ENCODE measurements around the gene KCNQ1.
A peak's percentile ranks its signal among the peaks of the same experiment; 100 is the strongest.

The KCNQ1 gene

DNA sequence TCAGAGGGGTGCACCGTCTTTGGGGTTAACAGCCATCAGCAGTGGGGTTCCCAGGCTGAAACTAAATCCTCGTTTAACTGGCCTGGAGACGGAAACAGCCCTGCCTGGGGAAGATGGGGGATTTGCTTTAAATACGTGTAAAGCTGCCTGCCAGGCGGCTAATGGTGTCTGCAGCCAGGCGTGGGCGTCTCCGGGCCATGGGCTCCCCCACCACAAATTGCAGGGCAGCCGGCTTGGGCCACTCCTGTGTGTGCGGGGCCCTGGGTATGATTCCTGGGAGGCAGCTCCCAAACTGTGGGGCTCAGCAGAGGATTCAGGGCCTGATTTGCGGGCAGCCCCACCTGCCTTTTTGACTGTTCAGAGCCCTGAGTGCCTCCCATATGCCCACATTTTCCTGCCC, 110.5 kb downstream of the KCNQ1 start:
- no peak overlapping the region for H3K4me3 ChIP-seq (ENCODE audit: low read depth, low read length)
- no peak for DNase-seq (ENCODE audit: low read depth)

DNA sequence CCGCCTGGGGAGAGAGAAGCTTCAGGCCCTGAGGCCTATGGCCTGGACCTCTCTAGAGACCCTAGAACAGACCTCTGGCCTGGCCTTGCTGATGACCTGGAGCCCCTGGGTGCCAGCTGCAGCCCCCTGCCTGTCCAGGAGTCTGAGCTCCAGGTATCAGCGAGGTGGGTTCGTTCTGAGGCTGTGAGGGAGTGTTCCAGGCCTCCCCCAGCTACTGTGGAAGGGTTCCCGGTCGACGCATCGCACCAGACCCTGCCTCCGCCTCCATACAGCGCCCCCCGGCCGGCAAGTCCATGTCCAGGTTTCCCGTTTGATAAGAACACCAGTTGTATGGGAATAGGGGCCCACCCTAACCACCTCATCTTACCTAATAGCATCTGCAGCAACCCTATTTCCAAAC, 111.1 kb downstream of the KCNQ1 start:
- no peak overlapping the region for H3K4me3 ChIP-seq (ENCODE audit: low read depth, low read length)
- no peak for DNase-seq (ENCODE audit: low read depth)

DNA sequence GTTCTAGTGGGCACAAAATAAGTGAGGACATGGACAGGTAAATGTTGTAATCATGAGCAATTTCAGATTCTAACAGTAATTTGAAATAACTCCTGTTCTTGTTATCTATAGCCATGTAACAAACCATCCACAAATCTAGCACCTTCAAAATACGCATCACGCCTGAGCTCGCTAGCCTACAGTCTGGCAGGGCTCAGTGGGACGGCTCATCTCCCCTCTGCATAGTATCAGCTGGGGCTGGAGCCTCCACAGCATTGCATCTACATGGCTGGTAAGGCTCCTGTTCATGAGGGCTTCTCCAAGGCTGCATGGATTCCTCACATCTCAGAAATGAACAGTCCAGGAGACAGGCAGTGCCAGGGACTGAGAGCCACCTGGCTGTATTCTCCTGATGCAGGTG, 112.6 kb downstream of the KCNQ1 start:
- DNase-seq (ENCODE audit: low read depth): no peak
- no peak overlapping the region for H3K4me3 ChIP-seq (ENCODE audit: low read depth, low read length)

DNA sequence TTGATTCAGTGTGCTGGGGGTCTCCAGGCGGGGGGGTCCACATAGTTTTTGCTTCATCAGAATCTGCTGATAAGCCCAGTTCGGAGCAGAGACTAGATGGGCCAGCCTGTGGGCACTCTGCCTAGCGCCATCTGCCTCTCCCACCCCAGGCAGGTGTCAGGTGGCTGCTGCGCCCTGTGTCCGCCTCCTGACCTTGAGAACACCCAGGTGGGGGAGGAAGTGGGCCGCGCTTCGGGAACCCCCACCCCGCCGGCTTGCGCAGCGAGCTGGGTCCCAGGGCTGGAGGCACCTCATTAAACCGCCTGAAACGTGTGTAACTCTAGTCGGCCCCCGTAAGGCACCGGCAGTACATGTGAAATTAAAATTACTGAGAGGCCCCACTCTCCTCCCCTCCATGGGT, 113.6 kb downstream of the KCNQ1 start:
- no peak for DNase-seq (ENCODE audit: low read depth)
- no peak overlapping the region for H3K4me3 ChIP-seq (ENCODE audit: low read depth, low read length)

DNA sequence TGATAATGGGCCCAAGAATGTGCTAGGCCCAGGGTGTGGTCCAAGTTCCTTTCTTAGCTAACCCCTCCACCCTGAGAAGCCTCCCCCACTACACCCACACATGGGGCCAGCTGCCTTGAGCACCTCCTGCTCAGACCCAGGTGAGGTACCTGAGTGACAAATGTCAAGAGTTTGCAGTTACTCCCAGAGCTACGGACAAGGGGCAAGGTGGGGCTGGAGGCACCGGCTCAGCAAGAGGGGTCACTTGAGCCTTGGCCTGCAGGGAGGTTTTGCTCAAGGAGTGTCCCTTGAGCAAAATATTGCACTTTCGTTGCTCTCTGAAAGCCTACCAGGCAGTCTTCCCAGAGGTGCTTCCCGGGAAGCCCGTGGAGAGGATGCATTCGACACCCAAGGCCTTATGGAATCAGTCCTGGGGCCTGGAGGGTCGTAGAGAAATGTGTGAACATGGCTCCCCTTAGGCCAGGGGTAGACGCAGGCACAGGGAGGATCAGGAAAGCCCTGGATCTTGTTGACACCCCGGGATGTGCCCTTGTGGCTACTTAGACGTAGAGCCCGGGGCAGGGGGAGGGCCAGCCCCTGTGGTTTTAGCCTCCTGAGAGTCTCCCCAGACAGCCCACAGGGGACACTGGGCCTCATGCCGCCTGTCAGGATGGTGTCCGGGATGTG, 114.2 kb downstream of the KCNQ1 start:
- H3K4me3 ChIP-seq (ENCODE audit: low read depth, low read length): no peak overlapping the region
- no peak for DNase-seq (ENCODE audit: low read depth)

DNA sequence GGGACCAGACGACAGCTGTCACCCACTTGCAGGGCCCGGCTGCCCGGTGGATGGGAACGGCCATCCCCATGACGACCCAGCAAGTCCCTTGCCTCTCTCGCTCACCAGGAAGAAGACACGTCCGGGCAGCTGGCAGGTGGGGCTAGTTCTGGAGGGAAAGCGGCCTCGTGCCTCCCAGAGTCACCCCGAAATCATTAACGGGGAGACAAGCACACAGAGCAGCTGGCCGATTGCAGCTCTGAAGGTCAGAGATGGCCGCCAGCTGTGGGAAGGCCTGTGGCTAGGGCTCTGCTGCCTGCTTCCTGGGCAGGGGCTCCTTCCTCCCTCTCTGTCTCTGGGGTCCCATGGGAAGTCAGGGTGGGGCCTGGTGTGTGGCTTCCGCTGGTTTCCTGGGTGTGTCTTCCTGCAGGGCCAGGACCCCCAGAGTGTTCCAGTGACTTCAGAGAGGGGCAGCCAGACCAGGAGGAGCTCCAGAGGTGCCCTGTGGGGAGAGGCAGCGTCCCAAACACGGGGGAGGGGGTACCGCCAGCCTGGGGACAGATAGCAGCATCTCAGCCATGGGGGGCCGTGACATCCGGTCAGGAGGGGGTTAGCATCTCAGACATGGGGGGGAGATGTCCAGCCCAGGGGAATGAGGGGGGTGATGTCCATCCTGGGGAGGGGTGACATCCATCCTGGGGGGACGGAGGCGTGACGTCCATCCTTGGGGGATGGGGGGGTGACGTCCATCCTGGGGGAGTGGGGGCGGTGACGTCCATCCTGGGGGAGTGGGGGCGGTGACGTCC, 114.9 kb downstream of the KCNQ1 start:
- no peak overlapping the region for H3K4me3 ChIP-seq (ENCODE audit: low read depth, low read length)
- DNase-seq (ENCODE audit: low read depth): no peak

DNA sequence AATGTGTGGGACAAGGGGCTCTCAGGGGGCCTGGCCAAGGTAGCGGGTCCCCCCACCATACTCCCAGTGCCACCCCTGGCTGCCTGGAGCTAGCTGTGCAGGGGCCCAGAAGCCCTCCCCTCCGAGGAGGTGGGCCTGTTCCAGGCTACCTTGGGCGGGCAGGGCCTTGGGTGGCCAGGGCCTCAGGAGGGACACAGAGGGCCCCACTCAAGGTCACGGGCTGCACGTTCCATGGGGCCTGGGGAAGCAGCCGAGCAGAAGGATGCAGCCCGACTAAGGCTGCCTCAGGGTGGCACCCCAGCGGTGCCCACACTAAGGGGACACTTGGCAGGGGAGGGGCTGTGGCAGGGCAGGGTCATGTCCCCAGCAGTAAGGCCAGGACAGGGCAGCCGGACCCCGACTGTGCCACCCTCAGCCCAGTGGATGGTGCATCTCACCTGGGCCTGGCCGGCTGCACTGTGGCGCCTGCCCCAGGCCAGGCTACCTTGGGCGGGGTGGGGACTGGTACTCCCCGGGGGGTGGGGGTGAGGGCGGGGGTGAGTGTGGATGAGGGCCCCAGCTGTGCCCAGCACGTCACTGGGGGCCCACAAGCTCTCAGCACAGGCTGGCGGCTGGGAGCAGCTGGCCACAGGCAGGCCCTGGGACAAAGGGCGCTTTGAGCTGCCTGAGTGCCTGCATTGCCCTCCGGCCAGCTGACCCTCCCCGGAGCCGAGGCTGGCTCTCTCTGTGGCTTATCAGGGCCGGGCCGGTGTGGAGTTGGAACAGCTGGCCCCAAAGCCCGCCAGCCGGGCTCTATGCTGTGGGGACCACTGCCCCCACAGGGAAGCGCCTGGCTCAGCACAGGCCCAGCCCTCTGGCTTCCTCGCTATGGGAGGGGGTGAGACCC, 117.1 kb downstream of the KCNQ1 start:
- no peak overlapping the region for H3K4me3 ChIP-seq (ENCODE audit: low read depth, low read length)
- peak; percentile 20 for DNase-seq (ENCODE audit: low read depth)

DNA sequence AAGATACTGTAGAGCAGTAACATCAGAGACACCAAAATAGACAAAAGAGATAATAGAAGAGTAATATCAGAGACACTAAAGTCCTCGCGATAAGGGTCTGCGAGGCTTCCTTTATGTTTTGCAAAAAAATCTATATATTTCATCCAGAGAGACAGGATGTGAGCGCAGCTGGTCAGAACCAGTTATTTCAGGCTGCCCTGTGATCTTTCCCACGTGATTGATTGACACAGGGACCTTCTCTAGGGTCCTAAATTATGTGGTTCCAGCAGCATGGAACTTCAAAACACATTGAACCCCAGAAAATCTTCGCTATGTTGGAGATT, 118.0 kb downstream of the KCNQ1 start:
- no peak for DNase-seq (ENCODE audit: low read depth)
- H3K4me3 ChIP-seq (ENCODE audit: low read depth, low read length): no peak overlapping the region

DNA sequence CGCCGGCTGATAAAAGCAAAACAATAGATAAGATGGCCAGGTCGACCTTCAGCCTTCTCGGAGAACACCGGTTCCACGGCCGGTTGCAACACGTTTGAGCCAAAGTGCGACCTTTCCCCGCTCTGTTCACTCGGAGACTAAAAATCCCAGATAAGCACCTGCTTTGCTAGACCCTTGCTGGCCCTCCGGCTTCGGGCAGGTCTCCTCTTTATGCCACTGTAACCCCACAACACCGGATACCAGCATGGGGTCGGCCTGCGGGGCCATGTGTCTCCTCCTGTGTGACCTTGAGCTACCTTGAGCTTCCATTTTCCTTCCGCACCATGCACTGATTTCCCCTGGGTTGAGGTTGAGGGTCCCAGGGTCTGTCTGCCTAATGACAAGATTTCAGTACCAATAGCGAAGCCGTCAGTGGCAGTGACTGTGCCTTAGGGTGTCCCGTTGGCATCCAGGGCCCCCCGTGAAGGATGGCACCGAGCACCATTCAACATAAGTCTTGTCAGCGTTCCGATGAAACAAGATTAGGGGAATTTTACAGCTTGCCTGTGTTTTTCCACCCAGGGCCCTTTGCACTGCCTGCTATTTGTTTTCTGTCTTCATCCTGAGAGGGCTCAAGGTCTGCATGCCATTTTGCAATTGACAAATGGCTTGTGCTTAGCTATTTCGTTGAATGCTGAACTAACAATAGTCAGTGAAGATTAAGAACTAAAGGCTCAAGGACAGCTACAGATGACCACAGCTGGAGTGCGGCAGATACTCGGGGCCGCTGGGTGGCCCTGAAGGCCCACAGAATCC, 118.6 kb downstream of the KCNQ1 start:
- no peak for DNase-seq (ENCODE audit: low read depth)
- no peak overlapping the region for H3K4me3 ChIP-seq (ENCODE audit: low read depth, low read length)

DNA sequence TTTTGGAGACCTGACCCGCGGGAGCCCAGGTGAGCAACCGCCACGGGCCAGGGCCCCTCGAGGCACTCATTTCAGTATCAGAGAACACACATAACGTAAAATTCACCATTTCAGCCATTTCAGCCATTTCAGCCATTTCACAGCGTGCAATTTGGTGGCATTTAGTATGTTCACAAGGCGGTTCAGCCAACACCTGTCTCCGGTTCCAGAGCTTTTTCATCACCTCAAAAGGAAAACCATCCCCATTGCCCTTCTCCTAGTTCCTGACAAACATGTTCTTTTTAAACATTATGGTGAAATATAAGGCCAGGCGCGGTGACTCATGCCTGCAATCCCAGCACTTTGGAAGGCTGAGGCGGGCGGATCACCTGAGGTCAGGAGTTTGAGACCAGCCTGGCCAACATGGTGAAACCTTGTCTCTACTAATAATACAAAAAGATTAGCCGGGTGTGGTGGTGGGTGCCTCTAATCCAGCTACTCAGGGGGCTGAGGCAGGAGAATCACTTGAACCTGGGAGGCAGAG, 119.3 kb downstream of the KCNQ1 start:
- H3K4me3 ChIP-seq (ENCODE audit: low read depth, low read length): no peak overlapping the region
- no peak for DNase-seq (ENCODE audit: low read depth)

DNA sequence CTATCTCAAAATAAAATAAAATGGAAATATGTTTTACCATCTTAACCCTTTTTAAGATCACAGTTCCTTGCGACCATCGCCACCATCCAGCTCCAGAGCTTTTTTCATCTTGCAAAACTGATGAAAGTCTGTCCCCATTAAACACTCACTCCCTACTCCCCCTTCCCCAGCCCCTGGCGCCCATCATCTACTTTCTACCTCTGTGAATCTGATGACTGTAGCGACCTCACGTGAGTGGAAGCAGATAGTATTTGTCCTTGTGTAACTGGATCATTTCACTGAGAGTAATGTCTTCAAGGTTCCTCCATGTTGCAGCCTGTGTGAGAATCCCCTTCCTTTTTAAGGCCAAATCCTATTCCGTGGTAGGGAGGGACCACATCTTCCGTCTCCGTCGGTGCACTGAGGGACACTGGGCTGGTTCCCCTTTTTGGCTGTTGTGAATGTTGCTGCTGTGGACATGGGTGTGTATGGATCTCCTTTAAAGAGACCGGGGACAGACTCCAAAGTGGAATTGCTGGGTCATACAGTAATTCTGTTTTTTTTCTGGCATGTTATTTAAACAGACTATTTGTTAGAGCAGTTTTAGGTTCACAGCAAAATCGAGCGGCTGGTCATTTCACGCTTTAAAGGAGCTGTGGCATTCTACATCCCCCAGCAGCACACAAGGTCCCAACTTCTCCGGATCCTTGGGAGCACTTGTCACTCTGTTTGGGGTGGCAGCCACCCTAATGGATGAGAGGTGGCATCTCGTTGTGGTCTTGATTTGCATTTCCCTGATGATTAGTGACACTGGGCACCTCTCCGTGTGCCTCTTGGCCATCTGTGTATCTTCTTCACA, 120.0 kb downstream of the KCNQ1 start:
- no peak overlapping the region for H3K4me3 ChIP-seq (ENCODE audit: low read depth, low read length)
- DNase-seq (ENCODE audit: low read depth): no peak

DNA sequence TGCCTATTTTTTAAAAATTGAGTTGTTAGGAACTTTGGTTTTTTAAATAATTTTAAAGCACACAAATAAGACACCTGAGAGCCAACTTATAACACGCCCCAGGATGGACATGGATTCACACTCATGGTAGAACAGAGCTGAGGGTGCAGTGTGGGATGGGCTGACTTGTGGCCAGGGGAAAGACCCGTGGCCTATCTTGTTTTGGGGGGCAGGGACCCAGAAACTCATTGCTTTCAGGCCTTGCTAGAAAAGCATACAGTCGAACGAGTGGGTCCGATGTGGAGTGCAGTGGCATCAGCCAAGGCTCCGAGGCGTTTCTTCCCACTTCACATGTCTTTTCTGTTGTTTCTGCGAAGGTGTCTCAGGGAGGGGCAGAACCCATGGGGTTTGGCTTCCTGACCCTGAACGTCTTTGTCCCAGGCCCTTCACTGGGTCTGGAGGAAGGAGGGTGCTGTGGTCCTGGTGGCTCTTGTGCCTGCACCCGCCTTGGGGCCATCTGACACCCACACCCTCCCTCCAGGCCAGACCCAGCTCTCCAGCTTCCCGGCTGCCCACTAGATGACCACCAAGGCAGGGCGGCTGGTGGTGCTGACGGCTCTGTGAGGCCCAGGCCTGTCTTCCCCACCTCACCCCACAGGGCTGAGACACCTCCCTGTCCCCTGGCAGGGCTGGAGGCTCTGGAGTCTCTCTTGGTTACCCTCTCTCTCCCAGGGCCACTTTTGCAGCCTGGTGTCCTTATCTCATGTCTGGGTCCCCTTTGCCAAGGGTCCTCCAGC, 120.8 kb downstream of the KCNQ1 start:
- no peak for DNase-seq (ENCODE audit: low read depth)
- no peak overlapping the region for H3K4me3 ChIP-seq (ENCODE audit: low read depth, low read length)

DNA sequence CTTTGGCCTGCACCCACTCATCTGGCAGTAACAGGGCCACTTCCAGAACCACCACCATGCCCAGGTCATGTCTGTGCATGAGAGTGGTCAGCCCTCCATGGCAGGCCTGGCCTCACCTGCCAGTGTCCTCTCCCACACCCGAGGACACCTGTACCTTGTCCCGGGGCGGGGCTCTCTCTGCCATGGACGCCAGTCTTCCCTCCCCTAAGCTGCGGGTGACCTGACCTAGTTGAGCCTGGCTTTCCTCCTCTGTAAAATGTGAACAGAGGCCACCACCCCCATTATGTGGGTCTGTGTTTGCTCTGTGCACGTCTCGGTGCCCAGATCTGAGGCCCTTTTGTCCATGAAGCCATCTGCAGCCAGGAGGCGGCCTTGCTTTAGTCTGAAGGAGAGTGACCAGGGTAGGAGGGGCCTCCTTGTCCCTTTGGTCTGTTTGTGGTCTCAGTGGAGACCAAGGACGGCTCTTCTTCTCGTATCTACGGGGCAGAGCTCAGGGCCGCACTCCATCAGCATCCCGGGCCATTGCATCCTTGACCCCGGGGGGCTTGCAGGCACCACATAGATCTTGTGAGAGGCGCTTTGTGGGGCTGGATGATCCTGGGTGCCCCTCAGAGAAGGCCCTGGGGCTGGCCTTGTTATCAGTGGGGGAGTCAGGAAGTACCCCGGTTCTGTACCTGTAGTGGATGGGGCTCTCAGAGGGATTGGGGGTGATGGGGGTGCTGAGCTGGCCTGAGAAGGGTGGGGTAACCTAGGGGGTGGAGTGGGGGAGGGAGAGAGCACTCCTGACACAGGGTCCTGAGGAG, 121.6 kb downstream of the KCNQ1 start:
- DNase-seq (ENCODE audit: low read depth): no peak
- H3K4me3 ChIP-seq (ENCODE audit: low read depth, low read length): no peak overlapping the region

DNA sequence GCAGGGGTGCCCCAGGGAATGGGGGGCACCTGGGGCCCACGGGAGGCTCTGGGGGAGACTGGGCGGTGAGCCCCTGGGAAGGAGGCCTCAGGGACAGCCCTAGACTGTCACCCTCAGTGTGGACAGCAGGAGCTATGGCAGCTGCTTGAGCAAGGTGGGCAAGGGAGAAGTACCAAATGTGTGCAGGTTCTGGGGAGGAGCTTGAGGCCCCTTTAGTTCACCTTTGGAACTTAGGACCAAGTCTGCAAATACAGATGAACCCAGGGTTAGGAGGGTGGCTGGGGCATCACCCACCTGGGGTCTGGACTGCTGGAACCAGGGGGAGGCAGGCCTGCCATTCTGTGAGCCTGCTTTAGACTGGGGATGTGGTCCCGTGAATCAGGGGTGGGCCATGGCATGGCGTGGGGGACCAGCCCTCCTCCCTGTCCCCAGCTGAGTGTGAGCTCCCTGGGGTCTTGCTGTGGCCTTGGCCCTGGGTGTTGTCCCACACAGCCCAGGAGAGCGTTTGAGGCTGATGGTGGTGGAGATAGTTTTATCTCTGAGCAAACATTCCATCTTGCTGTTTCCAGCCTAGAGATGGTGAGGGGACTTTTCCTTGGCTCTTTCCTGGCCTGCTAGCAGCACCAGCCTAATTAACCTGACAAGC, 122.3 kb downstream of the KCNQ1 start:
- DNase-seq (ENCODE audit: low read depth): no peak
- H3K4me3 ChIP-seq (ENCODE audit: low read depth, low read length): no peak overlapping the region

DNA sequence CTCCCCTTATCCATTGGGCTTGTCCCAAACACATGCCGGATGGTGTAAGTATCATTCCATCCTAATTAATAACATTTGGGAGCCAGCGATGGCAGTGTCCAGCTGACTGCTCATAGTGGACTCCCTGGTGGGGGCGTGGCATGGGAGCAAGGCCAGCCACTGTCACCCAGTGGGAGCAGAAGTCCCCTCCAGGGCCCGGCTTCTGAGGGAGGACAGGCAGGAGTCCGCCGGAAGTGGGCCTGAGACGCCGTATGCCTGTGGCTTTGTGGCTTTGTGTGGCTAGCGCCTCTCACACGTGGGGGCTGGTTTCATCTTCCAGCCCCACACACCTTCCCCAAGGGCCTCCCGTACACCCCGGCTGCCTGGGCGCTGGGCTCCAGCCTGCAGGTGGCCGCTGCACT, 124.5 kb downstream of the KCNQ1 start:
- no peak for DNase-seq (ENCODE audit: low read depth)
- H3K4me3 ChIP-seq (ENCODE audit: low read depth, low read length): no peak overlapping the region

DNA sequence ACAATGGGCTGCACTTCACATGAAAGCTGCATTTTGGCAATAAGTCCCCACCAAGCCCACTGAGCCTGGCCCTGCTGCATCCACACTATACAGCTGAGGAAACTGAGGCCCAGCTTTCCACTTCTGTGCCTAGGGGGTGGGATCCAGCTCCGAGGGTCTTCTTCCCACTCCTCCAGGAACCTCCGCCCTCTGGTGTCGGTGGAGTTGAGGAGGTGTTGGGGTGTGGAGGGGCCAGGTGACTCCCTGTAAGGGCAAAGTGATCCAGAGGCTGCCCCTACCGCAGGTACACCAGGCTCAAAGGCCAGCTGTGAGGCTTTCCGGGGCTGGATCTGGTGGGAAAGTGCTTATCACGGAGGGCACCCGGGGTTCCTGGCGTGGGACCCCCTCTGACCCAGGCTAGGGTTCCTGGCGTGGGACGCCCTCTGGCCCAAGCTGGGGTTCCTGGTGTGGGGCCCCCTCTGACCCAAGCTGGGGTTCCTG, 125.0 kb downstream of the KCNQ1 start:
- H3K4me3 ChIP-seq (ENCODE audit: low read depth, low read length): no peak overlapping the region
- DNase-seq (ENCODE audit: low read depth): no peak

Measured in skeletal muscle cell (primary cell).